ENCODE data around the gene TBC1D30. TPM values are rescaled to one million over a fixed set of nuclear protein-coding genes. Genes with fewer than 3 reads are reported as not detected.
A peak's percentile ranks its signal among the peaks of the same experiment; 100 is the strongest.

Gene TBC1D30
- total and polyA plus RNA-seq, 2 donors from 2014 or later, result 4.2 to 8.7 TPM

GRCh38 chr12:64911912-64912311 lies 87.5 kb downstream of the TBC1D30 start:
- DNase-seq (peak in 2 of 5 donors; percentile 43 to 75), FAIRE-seq (no peak)
- H3K27ac ChIP-seq (ENCODE audit: low read depth in 2 of 2, low read length in 2 of 2), result no peak overlapping the region
- no peaks in the 10 kb centered on the region for H3K27me3 ChIP-seq (ENCODE audit: control insufficient read depth, insufficient read depth, low read length)
- peaks cover 0 to 6% (median 0%) of the 10 kb centered on the region in 3 donors for H3K4me1 ChIP-seq (ENCODE audit: control insufficient read depth in 2 of 3, insufficient read depth in 2 of 3, low read depth in 1 of 3, low read length in 3 of 3)
- H3K9me3 ChIP-seq (ENCODE audit: control insufficient read depth in 2 of 3, insufficient read depth in 1 of 3, low read length in 3 of 3), result no peaks in the 10 kb centered on the region
- intact Hi-C loops (cut with DNase I), result no loop called here
- no peak overlapping the region for H3K4me3 ChIP-seq (ENCODE audit: low read length in 3 of 3)
- TF ChIP-seq CTCF (IDR thresholded peaks at IDR 0.05; ENCODE audit: borderline replicate concordance, extremely low read depth, insufficient read depth), result no peak
- no peaks in the 10 kb centered on the region for H3K36me3 ChIP-seq (ENCODE audit: control insufficient read depth in 2 of 3, insufficient read depth in 3 of 3, low read length in 3 of 3)
- no peak overlapping the region for H3K9ac ChIP-seq (ENCODE audit: low read length in 3 of 3)

- peaks cover 0 to 6% (median 0%) of the 10 kb centered on the region in 3 donors for H3K4me1 ChIP-seq (ENCODE audit: control insufficient read depth in 2 of 3, insufficient read depth in 2 of 3, low read depth in 1 of 3, low read length in 3 of 3)
- H3K27ac ChIP-seq (ENCODE audit: low read depth in 2 of 2, low read length in 2 of 2), result no peak overlapping the region
- no peaks in the 10 kb centered on the region for H3K27me3 ChIP-seq (ENCODE audit: control insufficient read depth, insufficient read depth, low read length)
- no peaks in the 10 kb centered on the region for H3K36me3 ChIP-seq (ENCODE audit: control insufficient read depth in 2 of 3, insufficient read depth in 3 of 3, low read length in 3 of 3)
- intact Hi-C loops (cut with DNase I), result no loop called here
- FAIRE-seq (no peak), DNase-seq (no peak)
- TF ChIP-seq CTCF (IDR thresholded peaks at IDR 0.05; ENCODE audit: borderline replicate concordance, extremely low read depth, insufficient read depth), result no peak
- no peaks in the 10 kb centered on the region for H3K9me3 ChIP-seq (ENCODE audit: control insufficient read depth in 2 of 3, insufficient read depth in 1 of 3, low read length in 3 of 3)
- no peak overlapping the region for H3K9ac ChIP-seq (ENCODE audit: low read length in 3 of 3)
- no peak overlapping the region for H3K4me3 ChIP-seq (ENCODE audit: low read length in 3 of 3)
Observed at GRCh38 chr12:64912516-64913255, 88.2 kb downstream of the TBC1D30 start.

- Histone ChIP-seq H3K27me3 (ENCODE audit: control insufficient read depth, insufficient read depth, low read length) (no peaks in the 10 kb centered on the region), H3K9me3 (ENCODE audit: control insufficient read depth in 2 of 3, insufficient read depth in 1 of 3, low read length in 3 of 3) (no peaks in the 10 kb centered on the region), H3K4me3 (ENCODE audit: low read length in 3 of 3) (no peak overlapping the region), H3K36me3 (ENCODE audit: control insufficient read depth in 2 of 3, insufficient read depth in 3 of 3, low read length in 3 of 3) (no peaks in the 10 kb centered on the region), H3K27ac (ENCODE audit: low read depth in 2 of 2, low read length in 2 of 2) (no peak overlapping the region), H3K9ac (ENCODE audit: low read length in 3 of 3) (no peak overlapping the region), H3K4me1 (ENCODE audit: control insufficient read depth in 2 of 3, insufficient read depth in 2 of 3, low read depth in 1 of 3, low read length in 3 of 3) (peaks cover 0 to 6% (median 0%) of the 10 kb centered on the region in 3 donors)
- no peak for FAIRE-seq
- DNase-seq, result no peak
- TF ChIP-seq CTCF (IDR thresholded peaks at IDR 0.05; ENCODE audit: borderline replicate concordance, extremely low read depth, insufficient read depth), result no peak
- intact Hi-C loops (cut with DNase I), result no loop called here
Observed at GRCh38 chr12:64915242-64915641, 90.8 kb downstream of the TBC1D30 start.
